GM12865 (cell line): Measurements from ENCODE around the gene DISP3.

Experiments used
- DNase-seq: peaks from one replicate; pipeline ENCODE4 v3.0.0; 2010; ENCODE audit warnings: low read depth
- H3K4me3 ChIP-seq: 2 replicates; pipeline ENCODE4 v1.5.1; 2011; ENCODE audit warnings: mild to moderate bottlenecking, low read depth, low read length, control low read depth
- CTCF ChIP-seq: IDR thresholded peaks from 2 replicates; pipeline ENCODE4 v1.5.1; 2011; ENCODE audit warnings: low read length, control low read depth, low read depth, inconsistent platforms; ENCODE audit not compliant: insufficient read depth; ENCODE audit errors: missing control alignments

Gene DISP3

GRCh38 chr1:11456965-11457364 lies 22.0 kb upstream of the DISP3 start:
- no peak overlapping the region for H3K4me3 ChIP-seq
- no peak for TF ChIP-seq CTCF
- no peak for DNase-seq

- H3K4me3 ChIP-seq, result no peak overlapping the region
- no peak for DNase-seq
- no peak for TF ChIP-seq CTCF
Observed at GRCh38 chr1:11458811-11459275, 20.1 kb upstream of the DISP3 start.

- no peak for TF ChIP-seq CTCF
- no peak overlapping the region for H3K4me3 ChIP-seq
- no peak for DNase-seq
Observed at GRCh38 chr1:11461531-11462137, 17.3 kb upstream of the DISP3 start.

- no peak overlapping the region for H3K4me3 ChIP-seq
- TF ChIP-seq CTCF, result no peak
- DNase-seq, result no peak
Observed at GRCh38 chr1:11462224-11462923, 16.6 kb upstream of the DISP3 start.

- TF ChIP-seq CTCF, result no peak
- no peak overlapping the region for H3K4me3 ChIP-seq
- no peak for DNase-seq
Observed at GRCh38 chr1:11463177-11463576, 15.8 kb upstream of the DISP3 start.

- no peak for DNase-seq
- H3K4me3 ChIP-seq, result no peak overlapping the region
- TF ChIP-seq CTCF, result no peak
Observed at GRCh38 chr1:11465307-11465706, 13.6 kb upstream of the DISP3 start.
